VCaP (cell line): ENCODE data around the gene GABPA.
"Not testable (repeated sequence)": the region's sequence is repeated elsewhere in the genome, so short reads cannot be mapped to it uniquely, and the experiment has no call there.

Experiments used
- H3K27ac ChIP-seq: fragments of 450-650 bp; 2 replicates; pipeline ENCODE4 v1.5.1; 2017
- TF ChIP-seq, protein P1 (sequence below): fragments of 450-650 bp; conservative IDR thresholded peaks from 2 replicates; pipeline ENCODE4 v1.5.1; 2017; ENCODE audit warnings: mild to moderate bottlenecking, moderate library complexity

GABPA gene

GRCh38 chr21:25764065-25764464 is 29.3 kb downstream of the GABPA start:
- no peak overlapping the region for H3K27ac ChIP-seq
- TF ChIP-seq, protein P1, sequence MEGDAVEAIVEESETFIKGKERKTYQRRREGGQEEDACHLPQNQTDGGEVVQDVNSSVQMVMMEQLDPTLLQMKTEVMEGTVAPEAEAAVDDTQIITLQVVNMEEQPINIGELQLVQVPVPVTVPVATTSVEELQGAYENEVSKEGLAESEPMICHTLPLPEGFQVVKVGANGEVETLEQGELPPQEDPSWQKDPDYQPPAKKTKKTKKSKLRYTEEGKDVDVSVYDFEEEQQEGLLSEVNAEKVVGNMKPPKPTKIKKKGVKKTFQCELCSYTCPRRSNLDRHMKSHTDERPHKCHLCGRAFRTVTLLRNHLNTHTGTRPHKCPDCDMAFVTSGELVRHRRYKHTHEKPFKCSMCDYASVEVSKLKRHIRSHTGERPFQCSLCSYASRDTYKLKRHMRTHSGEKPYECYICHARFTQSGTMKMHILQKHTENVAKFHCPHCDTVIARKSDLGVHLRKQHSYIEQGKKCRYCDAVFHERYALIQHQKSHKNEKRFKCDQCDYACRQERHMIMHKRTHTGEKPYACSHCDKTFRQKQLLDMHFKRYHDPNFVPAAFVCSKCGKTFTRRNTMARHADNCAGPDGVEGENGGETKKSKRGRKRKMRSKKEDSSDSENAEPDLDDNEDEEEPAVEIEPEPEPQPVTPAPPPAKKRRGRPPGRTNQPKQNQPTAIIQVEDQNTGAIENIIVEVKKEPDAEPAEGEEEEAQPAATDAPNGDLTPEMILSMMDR = no peak

GRCh38 chr21:25767921-25768320 is 33.1 kb downstream of the GABPA start:
- TF ChIP-seq, protein P1 = no peak
- no peak overlapping the region for H3K27ac ChIP-seq

DNA sequence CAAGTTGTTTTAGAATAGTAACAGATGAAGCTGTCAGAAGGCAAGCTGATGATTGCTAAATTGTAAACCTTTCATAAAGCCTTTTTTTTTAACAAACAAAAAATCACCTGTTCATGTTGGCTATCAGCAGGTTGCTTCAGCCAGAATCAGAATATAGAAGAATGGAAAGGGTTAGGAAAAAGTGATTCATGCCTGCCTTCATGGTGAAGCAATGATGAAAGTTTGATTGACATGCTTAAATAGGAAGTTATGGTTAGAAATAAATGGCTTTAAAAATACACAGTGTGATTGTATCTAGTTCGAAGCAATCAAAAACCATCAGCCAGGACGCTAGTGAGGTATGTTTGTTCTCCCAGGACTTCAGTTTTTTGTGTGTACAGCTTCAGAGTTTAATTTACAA is 37.9 kb downstream of the GABPA start:
- H3K27ac ChIP-seq = peak overlapping the region; percentile 45
- TF ChIP-seq, protein P1 = no peak

GRCh38 chr21:25776440-25776839 is 41.7 kb downstream of the GABPA start:
- H3K27ac ChIP-seq = no peak overlapping the region
- TF ChIP-seq, protein P1 = no peak

DNA sequence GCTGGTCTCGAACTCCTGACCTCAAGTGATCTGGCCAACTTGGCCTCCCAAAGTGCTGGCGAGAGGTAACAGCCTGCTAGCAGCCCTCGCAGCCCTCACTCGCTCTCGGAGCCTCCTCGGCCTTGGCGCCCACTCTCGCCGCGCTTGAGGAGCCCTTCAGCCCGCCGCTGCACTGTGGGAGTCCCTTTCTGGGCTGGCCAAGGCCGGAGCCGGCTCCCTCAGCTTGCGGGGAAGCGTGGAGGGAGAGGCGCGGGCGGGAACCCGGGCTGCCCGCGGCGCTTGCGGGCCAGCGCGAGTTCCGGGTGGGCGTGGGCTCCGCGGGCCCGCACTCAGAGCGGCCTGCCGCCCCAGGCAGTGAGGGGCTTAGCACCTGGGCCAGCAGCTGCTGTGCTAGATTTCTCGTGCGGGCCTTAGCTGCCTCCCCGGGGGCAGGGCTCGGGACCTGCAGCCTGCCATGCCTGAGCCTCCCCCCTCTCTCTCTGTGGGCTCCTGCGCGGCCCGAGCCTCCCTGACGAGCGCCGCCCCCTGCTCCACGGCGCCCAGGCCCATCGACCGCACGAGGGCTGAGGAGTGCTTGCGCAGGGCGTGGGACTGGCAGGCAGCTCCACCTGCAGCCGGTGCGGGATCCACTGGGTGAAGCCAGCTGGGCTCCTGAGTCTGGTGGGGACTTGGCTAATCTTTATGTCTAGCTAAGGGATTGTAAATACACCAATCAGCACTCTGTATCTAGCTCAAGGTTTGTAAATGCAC is 43.5 kb downstream of the GABPA start:
- H3K27ac ChIP-seq = not testable (repeated sequence)

DNA sequence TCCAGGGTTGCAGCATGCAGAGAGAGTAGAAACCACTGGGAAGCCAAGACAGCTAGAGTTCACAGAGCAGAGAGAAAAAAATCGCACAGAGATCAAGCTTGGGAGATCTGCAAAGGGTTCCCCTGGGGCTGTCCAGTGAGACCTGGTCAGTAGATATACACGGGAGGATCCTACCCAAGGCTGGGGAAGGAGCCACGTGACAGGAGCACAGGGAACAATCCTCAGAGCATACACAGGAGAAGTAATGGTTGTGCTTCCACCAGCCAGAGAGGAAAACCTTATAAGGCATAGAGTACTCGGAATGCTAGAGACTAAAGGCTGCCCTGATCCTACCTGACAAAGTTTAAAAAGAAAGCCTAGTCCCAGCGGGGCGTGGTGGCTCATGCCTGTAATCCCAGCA is 53.9 kb downstream of the GABPA start:
- TF ChIP-seq, protein P1 = no peak

DNA sequence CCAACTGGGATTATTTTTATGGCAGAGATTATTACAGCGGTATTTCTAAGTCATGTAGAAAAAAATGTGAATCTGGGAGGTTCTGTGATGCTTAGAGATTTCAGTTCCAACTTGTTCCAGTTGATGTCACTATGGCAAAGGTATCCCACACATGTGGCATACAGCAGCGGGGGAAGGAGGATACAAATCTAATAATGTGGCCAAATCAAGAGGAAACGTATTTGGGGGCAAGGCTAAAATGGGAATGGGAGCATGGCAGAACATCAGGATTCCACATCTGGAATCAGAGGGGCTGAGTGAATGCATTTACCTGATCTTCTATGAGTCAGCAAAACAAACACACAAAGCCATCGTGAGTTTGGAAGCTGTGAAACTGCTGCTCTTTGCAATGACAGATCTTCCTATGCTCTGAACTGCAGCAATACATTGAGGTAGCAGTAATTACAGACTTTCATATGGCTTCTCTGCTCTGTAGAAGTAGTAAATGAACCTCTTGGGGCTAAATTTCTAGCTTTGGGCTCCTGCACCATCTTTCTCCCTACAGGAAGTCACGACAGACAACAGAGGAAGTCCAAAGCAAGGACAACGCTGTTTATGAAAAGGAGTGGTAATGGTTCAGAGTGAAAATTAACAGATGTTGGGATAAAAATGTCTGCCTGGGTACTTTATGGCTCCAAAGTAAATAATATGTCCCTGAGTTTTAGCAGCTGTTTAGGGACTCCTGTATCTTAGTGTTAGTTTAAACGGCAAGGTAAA is 55.5 kb downstream of the GABPA start:
- peak overlapping the region; percentile 63 for H3K27ac ChIP-seq
- TF ChIP-seq, protein P1 = peak; percentile 91

More for the DNA sequence above, 53.9 kb downstream of the GABPA start:
- H3K27ac ChIP-seq = no peak overlapping the region

DNA sequence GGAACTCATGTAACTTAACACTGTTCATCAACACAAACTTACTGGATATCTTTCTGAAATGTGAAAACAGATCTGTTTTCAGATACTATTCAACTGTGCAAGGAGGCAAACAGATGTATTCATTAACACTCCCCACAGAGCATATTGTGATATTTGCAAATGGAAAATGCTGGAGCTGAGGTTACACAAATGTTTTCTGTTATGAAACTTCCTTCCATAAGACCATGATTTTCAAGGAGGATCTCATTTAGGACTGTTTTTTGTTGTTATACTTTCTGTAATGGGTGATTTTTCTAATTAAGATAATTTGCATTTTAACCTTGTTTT is 56.1 kb downstream of the GABPA start:
- TF ChIP-seq, protein P1 = no peak
- peak overlapping the region; percentile 63 for H3K27ac ChIP-seq
